ENCODE data around the gene MOGAT1.

The MOGAT1 gene

GRCh38 chr2:222738312-222738711 lies 66.9 kb downstream of the MOGAT1 start:
- no peak overlapping the region for H3K23ac ChIP-seq (ENCODE audit: low read depth, low read length, poor library complexity)
- no peak overlapping the region for H3K4me2 ChIP-seq (ENCODE audit: insufficient read depth, low read length, poor library complexity, severe bottlenecking)
- H3K14ac ChIP-seq (ENCODE audit: low read length), result no peak overlapping the region
- H3K27ac ChIP-seq (replicated peaks; ENCODE audit: low read length), result no peak overlapping the region
- H3K27me3 ChIP-seq (ENCODE audit: control insufficient read depth in 3 of 3, insufficient read depth in 3 of 3, low read depth in 1 of 3, low read length in 3 of 3), result no peaks in the 10 kb centered on the region
- peaks cover 3 to 4% of the 10 kb centered on the region in 2 donors for H3K4me1 ChIP-seq (ENCODE audit: control insufficient read depth in 2 of 2, insufficient read depth in 1 of 2, low read depth in 1 of 2, low read length in 2 of 2)
- no peak for DNase-seq (ENCODE audit: low spot score)
- H2BK120ac ChIP-seq (ENCODE audit: low read depth, low read length), result no peak overlapping the region
- H3K79me1 ChIP-seq (ENCODE audit: low read depth, low read length), result no peaks in the 10 kb centered on the region
- H3K9ac ChIP-seq (ENCODE audit: low read depth, low read length, poor library complexity), result no peak overlapping the region
- no peak overlapping the region for H4K91ac ChIP-seq (ENCODE audit: low read depth, low read length, poor library complexity)
- H3K4me3 ChIP-seq (ENCODE audit: low read length in 2 of 2), result no peak overlapping the region
- no peak overlapping the region for H3K4ac ChIP-seq (ENCODE audit: low read length)
- H3K18ac ChIP-seq (ENCODE audit: low read length), result no peak overlapping the region
- H3K9me3 ChIP-seq (replicated peaks in 1 of 2; ENCODE audit: control insufficient read depth in 2 of 2, insufficient read depth in 1 of 2, low read depth in 1 of 2, low read length in 2 of 2), result no peaks in the 10 kb centered on the region
- no peak overlapping the region for H2BK12ac ChIP-seq (ENCODE audit: low read length)
- H3K36me3 ChIP-seq (replicated peaks in 1 of 2; ENCODE audit: control insufficient read depth in 2 of 2, insufficient read depth in 2 of 2, low read length in 2 of 2), result no peaks in the 10 kb centered on the region
- no peak overlapping the region for H4K8ac ChIP-seq (ENCODE audit: low read depth, low read length)
- no peak overlapping the region for H2BK5ac ChIP-seq (ENCODE audit: low read length)
- no peak overlapping the region for H2AFZ ChIP-seq (ENCODE audit: low read length)
- no peak overlapping the region for H2AK5ac ChIP-seq (ENCODE audit: low read depth, low read length)
- WGBS, 2 donors (ENCODE audit: extremely low coverage in 2 of 2, insufficient read length in 2 of 2, insufficient replicate concordance in 1 of 2), result no CpG with 5 or more reads among the region's 5 CpGs
- H2BK15ac ChIP-seq (ENCODE audit: low read length), result no peak overlapping the region

- H3K9ac ChIP-seq (ENCODE audit: low read depth, low read length, poor library complexity), result no peak overlapping the region
- no peak for DNase-seq (ENCODE audit: low spot score)
- no peaks in the 10 kb centered on the region for H3K36me3 ChIP-seq (replicated peaks in 1 of 2; ENCODE audit: control insufficient read depth in 2 of 2, insufficient read depth in 2 of 2, low read length in 2 of 2)
- H3K4me1 ChIP-seq (ENCODE audit: control insufficient read depth in 2 of 2, insufficient read depth in 1 of 2, low read depth in 1 of 2, low read length in 2 of 2), result peaks cover 3 to 4% of the 10 kb centered on the region in 2 donors
- H3K27ac ChIP-seq (replicated peaks; ENCODE audit: low read length), result no peak overlapping the region
- H3K79me1 ChIP-seq (ENCODE audit: low read depth, low read length), result no peaks in the 10 kb centered on the region
- H4K91ac ChIP-seq (ENCODE audit: low read depth, low read length, poor library complexity), result no peak overlapping the region
- WGBS, 2 donors (ENCODE audit: extremely low coverage in 2 of 2, insufficient read length in 2 of 2, insufficient replicate concordance in 1 of 2), result no CpG with 5 or more reads among the region's 3 CpGs
- no peak overlapping the region for H2BK120ac ChIP-seq (ENCODE audit: low read depth, low read length)
- H3K27me3 ChIP-seq (ENCODE audit: control insufficient read depth in 3 of 3, insufficient read depth in 3 of 3, low read depth in 1 of 3, low read length in 3 of 3), result no peaks in the 10 kb centered on the region
- H3K4me2 ChIP-seq (ENCODE audit: insufficient read depth, low read length, poor library complexity, severe bottlenecking), result no peak overlapping the region
- H3K14ac ChIP-seq (ENCODE audit: low read length), result no peak overlapping the region
- H2AK5ac ChIP-seq (ENCODE audit: low read depth, low read length), result no peak overlapping the region
- no peaks in the 10 kb centered on the region for H3K9me3 ChIP-seq (replicated peaks in 1 of 2; ENCODE audit: control insufficient read depth in 2 of 2, insufficient read depth in 1 of 2, low read depth in 1 of 2, low read length in 2 of 2)
- no peak overlapping the region for H3K4ac ChIP-seq (ENCODE audit: low read length)
- H2BK5ac ChIP-seq (ENCODE audit: low read length), result no peak overlapping the region
- no peak overlapping the region for H4K8ac ChIP-seq (ENCODE audit: low read depth, low read length)
- H2AFZ ChIP-seq (ENCODE audit: low read length), result no peak overlapping the region
- no peak overlapping the region for H3K23ac ChIP-seq (ENCODE audit: low read depth, low read length, poor library complexity)
- H3K18ac ChIP-seq (ENCODE audit: low read length), result no peak overlapping the region
- no peak overlapping the region for H2BK15ac ChIP-seq (ENCODE audit: low read length)
- no peak overlapping the region for H2BK12ac ChIP-seq (ENCODE audit: low read length)
- H3K4me3 ChIP-seq (ENCODE audit: low read length in 2 of 2), result no peak overlapping the region
Observed at GRCh38 chr2:222738809-222739208, 67.4 kb downstream of the MOGAT1 start.

- no peak overlapping the region for H2BK15ac ChIP-seq (ENCODE audit: low read length)
- WGBS, 2 donors (ENCODE audit: extremely low coverage in 2 of 2, insufficient read length in 2 of 2, insufficient replicate concordance in 1 of 2), result no CpG with 5 or more reads among the region's 4 CpGs
Observed at GRCh38 chr2:222739939-222740338, 68.5 kb downstream of the MOGAT1 start.

GRCh38 chr2:222743251-222743812 lies 71.9 kb downstream of the MOGAT1 start:
- Histone ChIP-seq H3K36me3 (replicated peaks in 1 of 2; ENCODE audit: control insufficient read depth in 2 of 2, insufficient read depth in 2 of 2, low read length in 2 of 2) (no peaks in the 10 kb centered on the region), H4K91ac (ENCODE audit: low read depth, low read length, poor library complexity) (no peak overlapping the region), H3K4me3 (ENCODE audit: low read length in 2 of 2) (no peak overlapping the region), H3K9me3 (replicated peaks in 1 of 2; ENCODE audit: control insufficient read depth in 2 of 2, insufficient read depth in 1 of 2, low read depth in 1 of 2, low read length in 2 of 2) (no peaks in the 10 kb centered on the region), H3K4ac (ENCODE audit: low read length) (no peak overlapping the region), H2AFZ (ENCODE audit: low read length) (peak overlapping the region; percentile 50), H3K18ac (ENCODE audit: low read length) (no peak overlapping the region), H2BK120ac (ENCODE audit: low read depth, low read length) (no peak overlapping the region), H3K27ac (replicated peaks; ENCODE audit: low read length) (no peak overlapping the region), H3K4me1 (ENCODE audit: control insufficient read depth in 2 of 2, insufficient read depth in 1 of 2, low read depth in 1 of 2, low read length in 2 of 2) (peaks cover 5 to 6% of the 10 kb centered on the region in 2 donors), H3K23ac (ENCODE audit: low read depth, low read length, poor library complexity) (no peak overlapping the region), H3K27me3 (ENCODE audit: control insufficient read depth in 3 of 3, insufficient read depth in 3 of 3, low read depth in 1 of 3, low read length in 3 of 3) (no peaks in the 10 kb centered on the region), H3K79me1 (ENCODE audit: low read depth, low read length) (no peaks in the 10 kb centered on the region), H4K8ac (ENCODE audit: low read depth, low read length) (no peak overlapping the region), H2BK15ac (ENCODE audit: low read length) (no peak overlapping the region), H2BK12ac (ENCODE audit: low read length) (no peak overlapping the region), H3K4me2 (ENCODE audit: insufficient read depth, low read length, poor library complexity, severe bottlenecking) (no peak overlapping the region), H2BK5ac (ENCODE audit: low read length) (no peak overlapping the region), H3K9ac (ENCODE audit: low read depth, low read length, poor library complexity) (no peak overlapping the region), H2AK5ac (ENCODE audit: low read depth, low read length) (no peak overlapping the region), H3K14ac (ENCODE audit: low read length) (no peak overlapping the region)
- no CpG with 5 or more reads among the region's 10 CpGs for WGBS, 2 donors (ENCODE audit: extremely low coverage in 2 of 2, insufficient read length in 2 of 2, insufficient replicate concordance in 1 of 2)
- no peak for DNase-seq (ENCODE audit: low spot score)

More at GRCh38 chr2:222739939-222740338, 68.5 kb downstream of the MOGAT1 start:
- no peak overlapping the region for H2AK5ac ChIP-seq (ENCODE audit: low read depth, low read length)
- H3K4me2 ChIP-seq (ENCODE audit: insufficient read depth, low read length, poor library complexity, severe bottlenecking), result no peak overlapping the region
- no peaks in the 10 kb centered on the region for H3K79me1 ChIP-seq (ENCODE audit: low read depth, low read length)
- H3K27ac ChIP-seq (replicated peaks; ENCODE audit: low read length), result no peak overlapping the region
- H4K8ac ChIP-seq (ENCODE audit: low read depth, low read length), result no peak overlapping the region
- no peaks in the 10 kb centered on the region for H3K36me3 ChIP-seq (replicated peaks in 1 of 2; ENCODE audit: control insufficient read depth in 2 of 2, insufficient read depth in 2 of 2, low read length in 2 of 2)
- no peak overlapping the region for H3K9ac ChIP-seq (ENCODE audit: low read depth, low read length, poor library complexity)
- no peak overlapping the region for H3K4me3 ChIP-seq (ENCODE audit: low read length in 2 of 2)
- no peak for DNase-seq (ENCODE audit: low spot score)
- no peak overlapping the region for H2BK12ac ChIP-seq (ENCODE audit: low read length)
- H3K4ac ChIP-seq (ENCODE audit: low read length), result no peak overlapping the region
- H3K9me3 ChIP-seq (replicated peaks in 1 of 2; ENCODE audit: control insufficient read depth in 2 of 2, insufficient read depth in 1 of 2, low read depth in 1 of 2, low read length in 2 of 2), result no peaks in the 10 kb centered on the region
- no peak overlapping the region for H3K14ac ChIP-seq (ENCODE audit: low read length)
- no peak overlapping the region for H4K91ac ChIP-seq (ENCODE audit: low read depth, low read length, poor library complexity)
- no peak overlapping the region for H2BK5ac ChIP-seq (ENCODE audit: low read length)
- H2BK120ac ChIP-seq (ENCODE audit: low read depth, low read length), result no peak overlapping the region
- peaks cover 0 to 1% of the 10 kb centered on the region in 2 donors for H3K4me1 ChIP-seq (ENCODE audit: control insufficient read depth in 2 of 2, insufficient read depth in 1 of 2, low read depth in 1 of 2, low read length in 2 of 2)
- H2AFZ ChIP-seq (ENCODE audit: low read length), result no peak overlapping the region
- H3K23ac ChIP-seq (ENCODE audit: low read depth, low read length, poor library complexity), result no peak overlapping the region
- H3K27me3 ChIP-seq (ENCODE audit: control insufficient read depth in 3 of 3, insufficient read depth in 3 of 3, low read depth in 1 of 3, low read length in 3 of 3), result no peaks in the 10 kb centered on the region
- H3K18ac ChIP-seq (ENCODE audit: low read length), result no peak overlapping the region
